Stimulated activated CD4-positive, alpha-beta T cell treated with anti-CD3 and anti-CD28 coated beads, Interleukin-1b, Interleukin-23, amount 100 ng/mL, for 1 hour (primary cell): ENCODE results near the gene NLGN4X.

Experiments
- DNase-seq, 2 donors: peaks; one replicate each; pipeline ENCODE4 v3.0.0-alpha.2; 2020; ENCODE audit warnings: low read depth in 2 of 2

Gene NLGN4X

DNA sequence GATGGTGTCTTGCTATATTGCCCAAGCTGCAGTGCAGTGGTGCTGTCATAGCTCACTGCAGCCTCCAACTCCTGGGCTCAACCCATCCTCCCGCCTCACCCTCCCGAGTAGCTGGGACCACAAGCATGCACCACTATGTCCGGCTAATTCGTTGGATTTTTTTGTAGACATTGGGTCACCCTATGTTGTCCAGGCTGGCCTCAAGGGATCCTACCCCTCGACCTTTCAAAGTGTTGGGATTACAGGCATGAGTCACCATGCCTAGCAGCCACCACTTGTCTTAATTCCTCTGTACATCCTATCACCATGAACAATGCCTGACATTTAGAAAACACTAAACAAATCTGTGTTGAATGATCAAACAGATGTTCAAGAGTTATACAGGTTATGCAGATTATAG lies 76.7 kb downstream of the NLGN4X start:
- no peak for DNase-seq

- no peak for DNase-seq
These were observed 79.4 kb downstream of the NLGN4X start for GRCh38 chrX:6149060-6149872.

- DNase-seq, result no peak
These were observed 94.4 kb downstream of the NLGN4X start for GRCh38 chrX:6134255-6134654.

GRCh38 chrX:6132970-6133369 lies 95.7 kb downstream of the NLGN4X start:
- no peak for DNase-seq

- no peak for DNase-seq
These were observed 97.4 kb downstream of the NLGN4X start for GRCh38 chrX:6131287-6131686.

GRCh38 chrX:6129195-6129594 lies 99.5 kb downstream of the NLGN4X start:
- no peak for DNase-seq

- DNase-seq, result no peak
These were observed 108.3 kb downstream of the NLGN4X start for GRCh38 chrX:6120329-6120728.

DNA sequence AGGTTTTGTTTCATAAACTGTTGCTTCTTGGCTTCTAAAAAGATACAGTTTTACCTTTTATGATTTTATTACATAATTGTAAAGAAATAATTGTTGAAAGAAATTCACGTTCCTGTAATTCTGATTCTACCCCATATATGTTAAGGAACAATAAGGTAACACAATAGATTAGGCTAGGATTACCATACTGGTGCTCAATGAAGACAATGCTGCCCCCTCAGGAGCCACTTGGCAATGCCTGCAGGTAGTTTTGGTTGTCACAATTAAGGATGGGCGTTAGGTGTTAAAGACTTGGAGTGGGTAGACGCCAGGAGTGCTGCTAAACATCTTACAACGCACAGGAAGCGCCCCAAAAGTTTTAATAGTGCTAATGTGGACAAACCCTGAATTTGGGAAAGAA lies 133.2 kb downstream of the NLGN4X start:
- no peak for DNase-seq

GRCh38 chrX:6074532-6074931 lies 154.1 kb downstream of the NLGN4X start:
- no peak for DNase-seq

GRCh38 chrX:6071731-6072130 lies 156.9 kb downstream of the NLGN4X start:
- DNase-seq, result no peak

- DNase-seq, result no peak
These were observed 161.1 kb downstream of the NLGN4X start for GRCh38 chrX:6067600-6067999.

GRCh38 chrX:6053141-6053540 lies 175.5 kb downstream of the NLGN4X start:
- no peak for DNase-seq

DNA sequence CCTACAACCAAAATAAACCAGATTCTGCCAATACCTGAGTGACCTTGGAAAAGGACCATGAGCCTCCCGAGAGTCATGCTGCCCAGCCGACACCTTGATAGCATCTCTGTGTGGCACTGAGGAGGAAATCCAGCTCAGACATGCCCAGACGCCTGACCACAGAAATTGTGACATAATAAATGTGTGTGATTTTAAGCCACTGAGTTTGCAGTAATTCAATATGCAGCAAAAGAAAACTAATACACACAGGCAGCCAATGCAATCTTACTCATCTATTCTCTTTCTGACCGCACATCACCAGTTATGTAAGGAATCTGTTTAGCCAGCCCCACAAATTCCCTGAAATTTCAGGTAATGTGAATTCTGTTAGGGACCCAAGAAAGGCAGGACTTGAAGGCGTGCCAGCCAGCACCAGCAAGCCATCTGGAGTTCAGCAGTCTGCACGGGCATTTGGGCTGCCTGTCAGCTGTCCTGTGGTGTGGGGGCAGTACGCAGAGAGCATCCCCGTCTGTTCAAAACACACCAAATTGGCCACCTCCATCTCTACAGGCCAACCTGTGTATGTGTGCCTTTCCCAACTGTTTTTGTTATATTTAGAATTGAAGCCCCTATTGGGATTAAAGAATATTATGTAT lies 176.4 kb downstream of the NLGN4X start:
- DNase-seq, result no peak

DNA sequence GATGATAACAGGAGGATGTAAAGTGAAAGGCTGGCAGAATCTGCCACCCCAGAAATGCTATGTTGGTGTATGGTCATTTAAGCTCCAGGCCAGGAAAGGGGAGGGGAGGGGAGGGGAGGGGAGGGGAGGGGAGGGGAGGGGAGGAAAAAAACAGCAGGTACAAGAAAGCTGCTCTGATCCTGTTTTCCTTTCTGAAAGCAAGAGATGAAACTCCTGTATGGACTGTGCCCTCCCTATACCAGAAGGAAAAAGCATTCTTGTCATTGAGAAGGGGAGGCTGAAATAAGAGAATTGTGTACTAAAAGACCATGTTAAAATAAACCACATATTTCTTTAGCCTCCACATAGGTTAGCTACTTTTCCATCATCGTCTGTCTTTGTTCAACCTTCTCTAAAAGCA lies 179.5 kb downstream of the NLGN4X start:
- DNase-seq, result no peak

- no peak for DNase-seq
These were observed 187.0 kb downstream of the NLGN4X start for GRCh38 chrX:6041630-6042029.

DNA sequence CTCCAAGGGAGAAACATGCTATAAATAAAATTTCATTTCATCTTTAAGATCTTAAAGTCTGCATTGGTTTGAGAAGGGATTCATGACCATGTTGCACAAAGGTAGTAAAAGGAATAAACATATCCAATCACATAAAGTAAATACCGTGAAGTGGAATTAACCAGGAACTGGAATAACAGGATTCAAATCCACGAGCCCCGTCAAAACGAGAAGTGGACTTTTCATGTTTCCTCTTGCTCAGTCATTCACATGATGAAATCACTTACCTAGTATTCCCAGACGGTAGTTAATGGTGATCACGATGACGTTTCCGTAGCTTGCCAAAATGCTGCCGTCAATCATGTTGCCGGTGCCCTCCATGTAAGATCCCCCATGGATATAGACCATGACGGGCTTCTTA lies 199.7 kb downstream of the NLGN4X start:
- DNase-seq, result no peak

- no peak for DNase-seq
These were observed 201.7 kb downstream of the NLGN4X start for GRCh38 chrX:6026980-6027379.

DNA sequence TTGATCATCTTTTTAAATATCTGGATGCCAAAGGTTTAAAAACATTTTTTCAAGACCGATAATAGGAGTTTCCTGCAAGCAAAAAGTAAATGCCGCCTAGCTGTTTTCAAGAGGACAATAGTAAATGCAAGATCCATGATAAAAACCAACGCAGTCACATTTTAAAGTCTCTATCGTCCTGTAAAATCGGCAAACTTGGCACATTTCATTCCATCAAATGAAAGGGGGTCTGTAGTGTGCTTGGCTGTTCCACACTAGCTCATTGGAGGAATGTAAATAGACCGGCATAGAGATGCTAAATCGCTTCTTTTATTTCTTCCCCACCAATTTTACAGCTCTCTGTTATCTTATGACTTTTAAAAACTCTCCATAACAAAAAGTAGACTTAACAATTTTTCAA lies 202.2 kb downstream of the NLGN4X start:
- no peak for DNase-seq

GRCh38 chrX:6024204-6024603 lies 204.5 kb downstream of the NLGN4X start:
- DNase-seq, result no peak

GRCh38 chrX:6021316-6022091 lies 207.2 kb downstream of the NLGN4X start:
- no peak for DNase-seq

- no peak for DNase-seq
These were observed 209.6 kb downstream of the NLGN4X start for GRCh38 chrX:6019076-6019475.

- no peak for DNase-seq
These were observed 213.2 kb downstream of the NLGN4X start for GRCh38 chrX:6015423-6015822.

DNA sequence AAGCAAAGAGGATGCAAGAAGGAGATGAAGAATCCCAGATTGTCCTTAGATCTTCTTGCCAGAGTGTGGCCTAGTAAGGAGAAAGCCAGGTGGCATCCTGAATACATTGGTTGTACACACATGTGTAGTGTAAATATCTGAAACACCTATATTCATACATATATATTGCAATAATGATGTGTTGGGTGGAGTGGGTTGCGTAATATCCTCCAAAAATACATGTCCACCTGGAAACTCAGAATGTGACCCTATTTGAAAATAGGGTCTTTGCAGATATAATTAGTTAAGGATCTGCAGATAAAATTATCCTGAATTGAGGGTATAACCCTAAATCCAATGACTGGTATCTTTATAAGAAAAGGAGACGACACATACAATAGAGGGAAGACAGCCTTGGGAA lies 216.3 kb downstream of the NLGN4X start:
- DNase-seq, result no peak
